GM18907 (cell line): ENCODE data around the gene CDC42BPB.

Source experiments
- ATAC-seq: cut with Tn5 transposase; IDR thresholded peaks from one replicate; pipeline ENCODE4 v1.9.1; 2021; ENCODE audit warnings: mild to moderate bottlenecking, moderate library complexity; ENCODE audit not compliant: unreplicated experiment

CDC42BPB gene

GRCh38 chr14:103094406-103095209 lies 37.3 kb upstream of the CDC42BPB start, which contains the start of gene EXOC3L4:
EXOC3L4 (plus strand) TSS chr14:103094725; CDS start chr14:103100220, 5,495 bp downstream.
- no peak for ATAC-seq

GRCh38 chr14:103093856-103094405 lies 36.6 kb upstream of the CDC42BPB start:
- no peak for ATAC-seq

GRCh38 chr14:103091883-103092222 lies 34.5 kb upstream of the CDC42BPB start:
- no peak for ATAC-seq

GRCh38 chr14:103091041-103091882 lies 33.9 kb upstream of the CDC42BPB start:
- no peak for ATAC-seq

- ATAC-seq, result no peak
Observed at GRCh38 chr14:103090481-103091020, 33.2 kb upstream of the CDC42BPB start.

- no peak for ATAC-seq
Observed at GRCh38 chr14:103089386-103090335, 32.3 kb upstream of the CDC42BPB start.

GRCh38 chr14:103088921-103089320 lies 31.6 kb upstream of the CDC42BPB start:
- no peak for ATAC-seq

GRCh38 chr14:103087343-103087835 lies 30.0 kb upstream of the CDC42BPB start:
- ATAC-seq, result no peak

- ATAC-seq, result no peak
Observed at GRCh38 chr14:103086771-103087342, 29.5 kb upstream of the CDC42BPB start.

- no peak for ATAC-seq
Observed at GRCh38 chr14:103085106-103086091, 28.1 kb upstream of the CDC42BPB start.

GRCh38 chr14:103084021-103084919 lies 26.9 kb upstream of the CDC42BPB start, which contains the start of gene LBHD2:
LBHD2 (plus strand) TSS chr14:103084210; CDS start chr14:103086013, 1,803 bp downstream.
- no peak for ATAC-seq

GRCh38 chr14:103081951-103082350 lies 24.6 kb upstream of the CDC42BPB start:
- ATAC-seq, result no peak

- no peak for ATAC-seq
Observed at GRCh38 chr14:103078860-103079587, 21.7 kb upstream of the CDC42BPB start.

- peak; percentile 53 for ATAC-seq
Observed at GRCh38 chr14:103078420-103078749, 21.0 kb upstream of the CDC42BPB start.

GRCh38 chr14:103074729-103075367 lies 17.5 kb upstream of the CDC42BPB start:
- ATAC-seq, result no peak
